Measurements from ENCODE around the gene GPR162. TPM values are rescaled to one million over a fixed set of nuclear protein-coding genes. Genes with fewer than 3 reads are reported as not detected.
A peak's percentile ranks its signal among the peaks of the same experiment; 100 is the strongest.
"Not testable (repeated sequence)": the region's sequence is repeated elsewhere in the genome, so short reads cannot be mapped to it uniquely, and the experiment has no call there.

GPR162 gene
- total RNA-seq, 1 experiment from 2014 or later: 18.3 TPM

DNA sequence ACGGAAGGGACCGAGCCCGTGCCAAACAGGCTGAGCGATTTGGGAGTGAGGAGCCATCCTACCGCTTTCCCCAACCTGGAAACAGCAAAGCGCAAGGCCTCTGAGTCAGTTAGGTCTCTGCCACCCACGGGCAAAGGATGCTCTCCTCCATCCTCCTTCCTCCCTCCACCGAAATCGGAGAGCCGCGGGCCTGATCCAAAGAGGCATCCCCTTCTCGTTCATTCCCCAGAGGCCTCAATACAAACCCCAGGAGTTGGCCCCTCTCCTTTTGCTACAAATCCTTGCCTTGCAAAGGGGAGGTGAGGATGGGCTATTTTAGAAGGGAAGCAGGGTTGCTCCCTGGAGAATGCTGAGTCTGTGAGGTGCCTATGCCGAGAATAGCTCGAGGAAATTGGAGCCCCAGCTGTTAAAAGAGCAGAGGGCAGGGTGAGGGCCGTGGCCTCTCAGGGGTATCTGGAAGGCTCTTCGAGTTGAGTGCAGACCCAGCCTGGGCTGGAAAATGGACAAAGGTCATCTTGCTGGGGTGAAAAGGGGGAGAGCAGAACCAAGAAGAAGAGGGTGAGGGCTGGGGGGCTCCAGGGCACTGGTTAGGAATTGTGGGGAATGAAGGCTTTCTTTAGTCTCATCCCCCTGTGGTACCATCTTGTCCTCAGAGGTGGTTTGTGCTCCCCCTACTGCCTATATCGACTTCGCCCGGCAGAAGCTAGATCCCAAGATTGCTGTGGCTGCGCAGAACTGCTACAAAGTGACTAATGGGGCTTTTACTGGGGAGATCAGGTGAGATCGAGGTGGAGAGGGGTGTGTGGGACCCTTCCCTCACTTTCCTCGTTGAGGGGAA is 46.8 kb downstream of the GPR162 start:
- peak; percentile 48 for DNase-seq (ENCODE audit: low spot score)
- Histone ChIP-seq H3K27me3 (replicated peaks; ENCODE audit: insufficient read depth, low read depth, low read length, poor library complexity) (no peaks in the 10 kb centered on the region), H3K36me3 (ENCODE audit: insufficient read depth, low read length, poor library complexity, severe bottlenecking) (peaks cover 54% of the 10 kb centered on the region), H3K9me3 (ENCODE audit: low read depth, low read length, poor library complexity, severe bottlenecking) (no peaks in the 10 kb centered on the region), H3K27ac (ENCODE audit: low read depth, low read length, poor library complexity, severe bottlenecking) (peak overlapping the region; percentile 99), H3K4me3 (ENCODE audit: low read depth, low read length, poor library complexity, severe bottlenecking) (peak overlapping the region; percentile 100), H3K4me1 (ENCODE audit: insufficient read depth, low read length, poor library complexity, severe bottlenecking) (peaks cover 34% of the 10 kb centered on the region)
- BruUV-seq (replicated peaks): no TSS peak
- POLR2A ChIA-PET (ENCODE audit: low non-redundant PET): no interaction called here
- intact Hi-C loops (cut with micrococcal nuclease; ENCODE audit: unreplicated experiment): no loop called here
- CTCF ChIA-PET: interaction anchor here (0.6 to 1.7 kb wide), 5 partner anchors 47 to 244 kb away, joined by 3 to 11 read pairs (median 4); partner anchors contain the start of gene GPR162
- TF ChIP-seq, protein P1, sequence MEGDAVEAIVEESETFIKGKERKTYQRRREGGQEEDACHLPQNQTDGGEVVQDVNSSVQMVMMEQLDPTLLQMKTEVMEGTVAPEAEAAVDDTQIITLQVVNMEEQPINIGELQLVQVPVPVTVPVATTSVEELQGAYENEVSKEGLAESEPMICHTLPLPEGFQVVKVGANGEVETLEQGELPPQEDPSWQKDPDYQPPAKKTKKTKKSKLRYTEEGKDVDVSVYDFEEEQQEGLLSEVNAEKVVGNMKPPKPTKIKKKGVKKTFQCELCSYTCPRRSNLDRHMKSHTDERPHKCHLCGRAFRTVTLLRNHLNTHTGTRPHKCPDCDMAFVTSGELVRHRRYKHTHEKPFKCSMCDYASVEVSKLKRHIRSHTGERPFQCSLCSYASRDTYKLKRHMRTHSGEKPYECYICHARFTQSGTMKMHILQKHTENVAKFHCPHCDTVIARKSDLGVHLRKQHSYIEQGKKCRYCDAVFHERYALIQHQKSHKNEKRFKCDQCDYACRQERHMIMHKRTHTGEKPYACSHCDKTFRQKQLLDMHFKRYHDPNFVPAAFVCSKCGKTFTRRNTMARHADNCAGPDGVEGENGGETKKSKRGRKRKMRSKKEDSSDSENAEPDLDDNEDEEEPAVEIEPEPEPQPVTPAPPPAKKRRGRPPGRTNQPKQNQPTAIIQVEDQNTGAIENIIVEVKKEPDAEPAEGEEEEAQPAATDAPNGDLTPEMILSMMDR (conservative IDR thresholded peaks at IDR 0.05; ENCODE audit: low read depth, low read length): peak; percentile 29; the same call in 1 of the 2 replicates
- no peak for TF ChIP-seq EZH2 (IDR thresholded peaks at IDR 0.05; ENCODE audit: borderline replicate concordance, low read depth, low read length, poor library complexity, severe bottlenecking)

DNA sequence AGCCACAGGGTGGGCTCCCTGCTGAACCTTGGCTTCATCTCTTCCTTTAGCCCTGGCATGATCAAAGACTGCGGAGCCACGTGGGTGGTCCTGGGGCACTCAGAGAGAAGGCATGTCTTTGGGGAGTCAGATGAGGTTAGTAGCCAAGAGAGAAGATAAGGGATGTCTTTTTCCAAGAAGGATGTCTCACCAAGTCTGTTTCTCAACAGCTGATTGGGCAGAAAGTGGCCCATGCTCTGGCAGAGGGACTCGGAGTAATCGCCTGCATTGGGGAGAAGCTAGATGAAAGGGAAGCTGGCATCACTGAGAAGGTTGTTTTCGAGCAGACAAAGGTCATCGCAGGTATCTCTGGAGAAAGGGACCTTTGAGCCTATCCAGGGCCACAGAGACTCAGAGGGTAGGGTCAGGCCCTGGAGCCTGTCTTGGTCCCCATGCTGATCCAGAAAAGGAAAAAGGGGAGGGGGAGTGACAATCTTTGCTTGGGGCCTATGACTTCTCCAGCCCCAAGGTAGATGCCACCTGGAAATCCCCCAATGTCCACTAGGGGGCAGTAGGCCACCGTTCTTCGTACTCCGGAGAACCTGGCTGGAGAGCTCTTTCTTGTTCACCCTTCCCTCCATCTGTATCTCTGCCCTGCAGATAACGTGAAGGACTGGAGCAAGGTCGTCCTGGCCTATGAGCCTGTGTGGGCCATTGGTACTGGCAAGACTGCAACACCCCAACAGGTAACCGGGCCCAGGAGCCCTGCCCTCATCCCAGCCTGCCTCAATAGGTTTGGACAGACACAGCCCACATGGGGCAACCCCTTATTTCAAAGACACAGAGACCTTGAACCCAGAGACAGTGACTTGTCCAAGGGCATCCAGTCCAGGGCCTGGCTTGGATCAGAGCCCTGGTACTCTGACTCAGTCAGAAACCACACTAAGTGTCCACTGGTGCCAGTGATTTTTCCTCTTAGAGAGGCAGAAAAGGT is 47.7 kb downstream of the GPR162 start:
- TF ChIP-seq, protein P1 (conservative IDR thresholded peaks at IDR 0.05; ENCODE audit: low read depth, low read length): peak; percentile 81
- TF ChIP-seq EZH2 (IDR thresholded peaks at IDR 0.05; ENCODE audit: borderline replicate concordance, low read depth, low read length, poor library complexity, severe bottlenecking): no peak
- Histone ChIP-seq H3K27me3 (replicated peaks; ENCODE audit: insufficient read depth, low read depth, low read length, poor library complexity) (no peaks in the 10 kb centered on the region), H3K4me3 (ENCODE audit: low read depth, low read length, poor library complexity, severe bottlenecking) (peak overlapping the region; percentile 100), H3K27ac (ENCODE audit: low read depth, low read length, poor library complexity, severe bottlenecking) (peak overlapping the region; percentile 99), H3K36me3 (ENCODE audit: insufficient read depth, low read length, poor library complexity, severe bottlenecking) (peaks cover 46% of the 10 kb centered on the region), H3K4me1 (ENCODE audit: insufficient read depth, low read length, poor library complexity, severe bottlenecking) (peaks cover 34% of the 10 kb centered on the region), H3K9me3 (ENCODE audit: low read depth, low read length, poor library complexity, severe bottlenecking) (no peaks in the 10 kb centered on the region)
- no TSS peak for BruUV-seq (replicated peaks)
- peak; percentile 88 for DNase-seq (ENCODE audit: low spot score)
- POLR2A ChIA-PET (ENCODE audit: low non-redundant PET): interaction anchor here (0.6 kb wide), 2 partner anchors 21 to 31 kb away, joined by 3 read pairs; no protein-coding TSS in a partner anchor
- intact Hi-C loops (cut with micrococcal nuclease; ENCODE audit: unreplicated experiment): loop anchor here (5.0 kb wide), 2 partner anchors 68 to 243 kb away; no protein-coding TSS in a partner anchor
- CTCF ChIA-PET: interaction anchor here (0.6 to 1.7 kb wide), 11 partner anchors 17 to 246 kb away, joined by 3 to 11 read pairs (median 4); partner anchors contain the start of genes ENO2 and USP5

DNA sequence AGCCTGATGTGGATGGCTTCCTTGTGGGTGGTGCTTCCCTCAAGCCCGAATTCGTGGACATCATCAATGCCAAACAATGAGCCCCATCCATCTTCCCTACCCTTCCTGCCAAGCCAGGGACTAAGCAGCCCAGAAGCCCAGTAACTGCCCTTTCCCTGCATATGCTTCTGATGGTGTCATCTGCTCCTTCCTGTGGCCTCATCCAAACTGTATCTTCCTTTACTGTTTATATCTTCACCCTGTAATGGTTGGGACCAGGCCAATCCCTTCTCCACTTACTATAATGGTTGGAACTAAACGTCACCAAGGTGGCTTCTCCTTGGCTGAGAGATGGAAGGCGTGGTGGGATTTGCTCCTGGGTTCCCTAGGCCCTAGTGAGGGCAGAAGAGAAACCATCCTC is 48.7 kb downstream of the GPR162 start:
- Histone ChIP-seq H3K4me1 (ENCODE audit: insufficient read depth, low read length, poor library complexity, severe bottlenecking) (peaks cover 34% of the 10 kb centered on the region), H3K36me3 (ENCODE audit: insufficient read depth, low read length, poor library complexity, severe bottlenecking) (peaks cover 39% of the 10 kb centered on the region)
- H3K4me3 ChIP-seq (ENCODE audit: low read depth, low read length, poor library complexity, severe bottlenecking); DNase-seq (ENCODE audit: low spot score); H3K27ac ChIP-seq (ENCODE audit: low read depth, low read length, poor library complexity, severe bottlenecking); H3K9me3 ChIP-seq (ENCODE audit: low read depth, low read length, poor library complexity, severe bottlenecking); H3K27me3 ChIP-seq (replicated peaks; ENCODE audit: insufficient read depth, low read depth, low read length, poor library complexity): not testable (repeated sequence)
- intact Hi-C loops (cut with micrococcal nuclease; ENCODE audit: unreplicated experiment): loop anchor here (5.0 kb wide), 2 partner anchors 67 to 242 kb away; no protein-coding TSS in a partner anchor
- POLR2A ChIA-PET (ENCODE audit: low non-redundant PET): interaction anchor here (0.6 to 0.7 kb wide), 2 partner anchors 66 to 67 kb away, joined by 4 read pairs; no protein-coding TSS in a partner anchor
- CTCF ChIA-PET: interaction anchor here (1.3 kb wide), 1 partner anchor 18 kb away, joined by 6 read pairs; the partner anchor contains the start of gene USP5
- TSS peak; percentile 75 for BruUV-seq (replicated peaks)

Data from A673 (cell line).